ENCODE measurements around the gene GON4L. TPM values are rescaled to one million over a fixed set of nuclear protein-coding genes. Genes with fewer than 3 reads are reported as not detected.

GON4L gene
- total RNA-seq, 3 donors from 2014 or later (not counting 1 experiment from before 2014, with no cell fraction given), result 127 to 147 (median 146) TPM

- Histone ChIP-seq H3K4me3 (ENCODE audit: low read length) (no peak overlapping the region), H3K36me3 (ENCODE audit: control insufficient read depth, insufficient read depth, low read length) (peaks cover 33% of the 10 kb centered on the region), H3K9me3 (ENCODE audit: control insufficient read depth, insufficient read depth, low read length) (no peaks in the 10 kb centered on the region), H3K27ac (ENCODE audit: low read length) (no peak overlapping the region), H3K27me3 (ENCODE audit: control insufficient read depth, insufficient read depth, low read length) (no peaks in the 10 kb centered on the region), H3K4me1 (ENCODE audit: control insufficient read depth, insufficient read depth, low read length) (no peaks in the 10 kb centered on the region)
- no peak for ATAC-seq
- intact Hi-C loops (cut with micrococcal nuclease), result no loop called here
- Mint-ChIP-seq H3K27ac (peak overlapping the region in 1 of 2 donors; percentile 10), H3K4me3 (no peak overlapping the region), H3K9me3 (no peaks in the 10 kb centered on the region), H3K4me1 (no peaks in the 10 kb centered on the region), H3K27me3 (ENCODE audit: low read depth in 2 of 2) (no peaks in the 10 kb centered on the region), H3K36me3 (peaks cover 14% of the 10 kb centered on the region)
- no CpG with 5 or more reads among the region's 1 CpG for WGBS (ENCODE audit: insufficient coverage)
- no peak for DNase-seq
- TF ChIP-seq, protein P1, sequence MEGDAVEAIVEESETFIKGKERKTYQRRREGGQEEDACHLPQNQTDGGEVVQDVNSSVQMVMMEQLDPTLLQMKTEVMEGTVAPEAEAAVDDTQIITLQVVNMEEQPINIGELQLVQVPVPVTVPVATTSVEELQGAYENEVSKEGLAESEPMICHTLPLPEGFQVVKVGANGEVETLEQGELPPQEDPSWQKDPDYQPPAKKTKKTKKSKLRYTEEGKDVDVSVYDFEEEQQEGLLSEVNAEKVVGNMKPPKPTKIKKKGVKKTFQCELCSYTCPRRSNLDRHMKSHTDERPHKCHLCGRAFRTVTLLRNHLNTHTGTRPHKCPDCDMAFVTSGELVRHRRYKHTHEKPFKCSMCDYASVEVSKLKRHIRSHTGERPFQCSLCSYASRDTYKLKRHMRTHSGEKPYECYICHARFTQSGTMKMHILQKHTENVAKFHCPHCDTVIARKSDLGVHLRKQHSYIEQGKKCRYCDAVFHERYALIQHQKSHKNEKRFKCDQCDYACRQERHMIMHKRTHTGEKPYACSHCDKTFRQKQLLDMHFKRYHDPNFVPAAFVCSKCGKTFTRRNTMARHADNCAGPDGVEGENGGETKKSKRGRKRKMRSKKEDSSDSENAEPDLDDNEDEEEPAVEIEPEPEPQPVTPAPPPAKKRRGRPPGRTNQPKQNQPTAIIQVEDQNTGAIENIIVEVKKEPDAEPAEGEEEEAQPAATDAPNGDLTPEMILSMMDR (IDR thresholded peaks at IDR 0.05), result no peak
These were observed 63.8 kb downstream of the GON4L start for GRCh38 chr1:155793213-155793612.

- intact Hi-C loops (cut with micrococcal nuclease), result no loop called here
- H3K4me1 ChIP-seq (ENCODE audit: control insufficient read depth, insufficient read depth, low read length), result no peaks in the 10 kb centered on the region
- ATAC-seq (no peak), DNase-seq (no peak)
- no peaks in the 10 kb centered on the region for H3K27me3 Mint-ChIP-seq (ENCODE audit: low read depth in 2 of 2)
- H3K27me3 ChIP-seq (ENCODE audit: control insufficient read depth, insufficient read depth, low read length), result no peaks in the 10 kb centered on the region
- peaks cover 13% of the 10 kb centered on the region for H3K36me3 Mint-ChIP-seq
- H3K4me1 Mint-ChIP-seq, result peaks cover 0 to 8% of the 10 kb centered on the region in 2 donors
- H3K27ac Mint-ChIP-seq, result peak overlapping the region in 1 of 2 donors; percentile 59
- H3K9me3 Mint-ChIP-seq, result no peaks in the 10 kb centered on the region
- H3K4me3 ChIP-seq (ENCODE audit: low read length), result no peak overlapping the region
- 99% methylated on average over 3 of the region's 3 CpGs for WGBS (ENCODE audit: insufficient coverage)
- H3K4me3 Mint-ChIP-seq, result no peak overlapping the region
- H3K27ac ChIP-seq (ENCODE audit: low read length), result no peak overlapping the region
- peaks cover 58% of the 10 kb centered on the region for H3K36me3 ChIP-seq (ENCODE audit: control insufficient read depth, insufficient read depth, low read length)
- TF ChIP-seq, protein P1 (IDR thresholded peaks at IDR 0.05), result no peak
- H3K9me3 ChIP-seq (ENCODE audit: control insufficient read depth, insufficient read depth, low read length), result no peaks in the 10 kb centered on the region
These were observed 79.4 kb downstream of the GON4L start for GRCh38 chr1:155777582-155777981.

DNA sequence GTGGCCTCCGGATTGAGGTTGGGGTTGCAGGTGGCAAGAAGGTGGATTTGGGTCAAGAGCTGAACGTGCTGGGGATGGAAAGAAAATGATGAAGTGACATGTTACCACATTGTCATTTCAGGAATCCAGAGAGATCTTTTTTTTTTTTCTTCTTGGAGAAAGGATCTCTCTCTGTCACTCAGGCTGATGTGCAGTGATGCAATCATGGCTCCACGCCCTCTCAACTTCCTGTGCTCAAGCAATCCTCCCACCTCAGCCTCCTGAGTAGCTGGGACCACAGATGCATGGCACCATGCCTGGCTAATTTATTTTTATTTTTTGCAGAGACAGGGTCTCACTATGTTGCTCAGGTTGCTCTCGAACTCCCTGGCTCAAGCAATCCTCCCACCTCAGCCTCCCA, 80.6 kb downstream of the GON4L start:
- DNase-seq (no peak), ATAC-seq (no peak)
- Histone ChIP-seq H3K36me3 (ENCODE audit: control insufficient read depth, insufficient read depth, low read length) (peaks cover 63% of the 10 kb centered on the region), H3K9me3 (ENCODE audit: control insufficient read depth, insufficient read depth, low read length) (no peaks in the 10 kb centered on the region), H3K27ac (ENCODE audit: low read length) (no peak overlapping the region), H3K4me3 (ENCODE audit: low read length) (no peak overlapping the region), H3K27me3 (ENCODE audit: control insufficient read depth, insufficient read depth, low read length) (no peaks in the 10 kb centered on the region), H3K4me1 (ENCODE audit: control insufficient read depth, insufficient read depth, low read length) (no peaks in the 10 kb centered on the region)
- Mint-ChIP-seq H3K4me1 (peaks cover 0 to 8% of the 10 kb centered on the region in 2 donors), H3K4me3 (no peak overlapping the region), H3K9me3 (no peaks in the 10 kb centered on the region), H3K27ac (peak overlapping the region; percentile 11 to 44), H3K36me3 (peaks cover 21% of the 10 kb centered on the region), H3K27me3 (ENCODE audit: low read depth in 2 of 2) (no peaks in the 10 kb centered on the region)
- TF ChIP-seq, protein P1 (IDR thresholded peaks at IDR 0.05), result no peak
- intact Hi-C loops (cut with micrococcal nuclease), result no loop called here
- WGBS (ENCODE audit: insufficient coverage), result 94% methylated on average over 4 of the region's 4 CpGs

GRCh38 chr1:155773221-155773620, 83.8 kb downstream of the GON4L start:
- Mint-ChIP-seq H3K9me3 (no peaks in the 10 kb centered on the region), H3K4me1 (peaks cover 0 to 8% of the 10 kb centered on the region in 2 donors), H3K27me3 (ENCODE audit: low read depth in 2 of 2) (no peaks in the 10 kb centered on the region), H3K27ac (peak overlapping the region in 1 of 2 donors; percentile 14), H3K36me3 (peaks cover 38% of the 10 kb centered on the region), H3K4me3 (no peak overlapping the region)
- Histone ChIP-seq H3K36me3 (ENCODE audit: control insufficient read depth, insufficient read depth, low read length) (peaks cover 83% of the 10 kb centered on the region), H3K27me3 (ENCODE audit: control insufficient read depth, insufficient read depth, low read length) (no peaks in the 10 kb centered on the region), H3K27ac (ENCODE audit: low read length) (no peak overlapping the region), H3K4me1 (ENCODE audit: control insufficient read depth, insufficient read depth, low read length) (no peaks in the 10 kb centered on the region), H3K9me3 (ENCODE audit: control insufficient read depth, insufficient read depth, low read length) (no peaks in the 10 kb centered on the region), H3K4me3 (ENCODE audit: low read length) (no peak overlapping the region)
- ATAC-seq (no peak), DNase-seq (no peak)
- TF ChIP-seq, protein P1 (IDR thresholded peaks at IDR 0.05), result no peak
- 96% methylated on average over 2 of the region's 2 CpGs for WGBS (ENCODE audit: insufficient coverage)
- intact Hi-C loops (cut with micrococcal nuclease), result no loop called here
